OCI-M2 (cell line): ENCODE data around the gene MTHFD2L.

Source experiments
- DNase-seq: peaks from one replicate; lab custom pipeline; 2025; ENCODE audit not compliant: unreplicated experiment; lab: John Stamatoyannopoulos, UW

Gene MTHFD2L

DNA sequence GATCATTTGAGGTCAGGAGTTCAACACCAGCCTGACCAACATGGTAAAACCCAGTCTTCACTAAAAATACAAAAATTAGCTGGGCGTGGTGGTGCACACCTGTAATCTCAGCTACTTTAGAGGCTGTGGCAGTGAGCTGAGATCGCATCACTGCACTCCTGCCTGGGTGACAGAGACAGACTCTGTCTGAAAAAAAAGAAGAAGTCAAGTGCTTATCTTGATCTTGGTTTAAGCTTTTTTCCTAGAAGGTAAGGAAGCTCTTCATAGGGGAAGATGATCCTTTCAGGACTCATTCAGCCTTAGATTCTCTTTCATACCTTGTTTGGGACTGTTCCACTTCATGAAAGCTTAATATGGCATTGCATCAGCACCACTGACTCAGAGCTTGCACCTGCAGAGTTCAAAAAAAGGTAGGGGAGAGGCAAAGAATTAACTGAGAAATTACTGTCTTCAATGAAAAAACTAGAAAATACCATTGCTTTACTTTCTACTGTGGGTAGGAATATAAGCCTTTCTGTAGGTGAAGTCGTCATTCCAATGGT lies 79.6 kb downstream of the MTHFD2L start:
- no peak for DNase-seq

- no peak for DNase-seq
Measured at GRCh38 chr4:74244049-74244448, 86.1 kb downstream of the MTHFD2L start.

DNA sequence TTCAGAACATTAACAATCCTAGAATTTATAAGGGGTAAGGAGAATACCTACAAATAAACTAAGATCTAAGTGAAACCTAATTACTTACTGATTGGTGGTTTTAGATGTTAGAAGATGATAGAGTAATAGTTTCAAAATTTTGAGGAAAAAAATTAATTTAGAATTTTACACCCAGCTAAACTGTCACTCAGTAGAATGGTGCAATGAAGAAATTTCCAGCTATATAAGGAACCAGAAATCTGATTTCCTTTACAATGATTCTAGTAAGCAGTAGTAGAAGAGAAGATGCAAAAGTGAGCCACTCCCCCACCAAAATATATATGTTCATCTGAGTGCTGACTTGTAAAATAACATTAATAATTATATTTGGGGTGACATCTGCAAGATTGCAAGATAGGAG lies 95.0 kb downstream of the MTHFD2L start:
- DNase-seq, result no peak

DNA sequence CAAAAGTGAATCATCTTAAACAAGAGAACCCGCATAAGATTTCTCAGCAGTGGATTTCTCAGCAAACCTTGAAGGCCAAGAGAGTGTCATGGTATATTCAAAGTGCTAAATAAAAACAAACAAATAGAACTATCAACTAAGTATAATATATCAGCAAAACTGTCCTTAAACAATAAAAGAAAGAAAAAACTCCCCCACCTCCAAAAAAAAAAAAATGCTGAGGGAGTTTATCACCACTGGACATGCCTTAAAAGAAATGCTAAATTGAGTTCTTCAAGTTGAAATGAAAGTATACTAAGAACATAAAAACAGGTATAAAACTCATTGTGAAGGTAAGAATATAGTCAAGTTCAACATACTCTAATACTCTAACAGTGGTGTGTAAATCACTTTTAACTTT lies 96.5 kb downstream of the MTHFD2L start:
- no peak for DNase-seq

DNA sequence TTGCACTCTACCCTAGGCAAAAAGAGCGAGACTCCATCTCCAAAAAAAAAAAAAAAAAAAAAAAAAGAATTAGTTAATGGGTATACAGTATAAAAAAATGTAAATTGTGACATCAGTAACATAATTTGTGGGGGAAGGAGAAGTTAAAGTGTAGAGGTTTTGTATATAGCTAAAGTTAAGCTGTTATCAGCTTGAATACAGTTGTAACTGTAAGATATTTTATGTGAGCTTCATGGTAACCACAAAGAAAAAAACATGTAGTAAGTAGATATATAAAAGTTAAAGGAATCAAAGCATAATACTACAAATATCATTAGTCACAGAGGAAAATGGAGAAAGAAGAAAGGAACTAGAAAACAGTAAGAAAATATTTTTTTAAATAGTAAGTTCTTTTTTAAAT lies 97.2 kb downstream of the MTHFD2L start:
- no peak for DNase-seq

GRCh38 chr4:74258963-74259362 lies 101.0 kb downstream of the MTHFD2L start:
- DNase-seq, result no peak

DNA sequence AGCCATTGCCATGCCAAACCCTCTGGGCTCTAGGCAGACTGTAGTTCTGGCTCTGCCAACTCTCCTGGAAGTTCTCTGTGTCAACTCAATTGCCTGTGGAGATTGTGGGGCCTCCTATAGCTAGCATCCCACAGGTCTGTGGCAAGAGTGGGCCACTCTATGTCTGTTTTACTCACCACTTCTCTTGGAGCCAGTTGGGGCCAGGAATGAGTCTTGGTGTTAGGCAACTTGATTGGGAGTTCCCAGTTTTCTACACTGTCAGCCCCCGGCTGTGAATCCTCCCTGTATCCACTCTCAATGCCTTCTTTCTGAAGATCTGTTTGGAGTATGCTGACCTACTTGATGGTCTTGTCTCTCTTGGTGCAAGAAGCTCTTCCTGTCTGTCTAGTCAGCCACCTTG lies 102.1 kb downstream of the MTHFD2L start:
- DNase-seq, result no peak

DNA sequence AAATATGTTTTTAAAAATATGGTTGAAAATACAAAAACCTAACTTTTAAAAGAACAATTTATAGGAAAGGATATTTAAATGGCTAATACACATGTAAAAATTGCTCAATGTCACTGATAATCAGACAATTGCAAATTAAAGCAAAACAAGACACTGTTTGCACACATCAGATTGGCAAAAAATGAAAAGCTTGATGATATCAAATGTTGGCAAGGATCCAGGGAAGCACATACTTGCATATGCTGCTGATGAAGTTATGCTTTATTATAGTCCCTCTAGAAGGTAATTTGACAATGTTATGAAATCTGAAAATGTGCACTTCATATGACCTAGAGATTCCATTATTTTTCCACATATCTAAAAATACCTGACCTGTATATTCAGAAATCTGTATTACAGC lies 104.6 kb downstream of the MTHFD2L start:
- no peak for DNase-seq

- no peak for DNase-seq
Measured at GRCh38 chr4:74263551-74263950, 105.6 kb downstream of the MTHFD2L start.

- no peak for DNase-seq
Measured at GRCh38 chr4:74266081-74266480, 108.2 kb downstream of the MTHFD2L start.

DNA sequence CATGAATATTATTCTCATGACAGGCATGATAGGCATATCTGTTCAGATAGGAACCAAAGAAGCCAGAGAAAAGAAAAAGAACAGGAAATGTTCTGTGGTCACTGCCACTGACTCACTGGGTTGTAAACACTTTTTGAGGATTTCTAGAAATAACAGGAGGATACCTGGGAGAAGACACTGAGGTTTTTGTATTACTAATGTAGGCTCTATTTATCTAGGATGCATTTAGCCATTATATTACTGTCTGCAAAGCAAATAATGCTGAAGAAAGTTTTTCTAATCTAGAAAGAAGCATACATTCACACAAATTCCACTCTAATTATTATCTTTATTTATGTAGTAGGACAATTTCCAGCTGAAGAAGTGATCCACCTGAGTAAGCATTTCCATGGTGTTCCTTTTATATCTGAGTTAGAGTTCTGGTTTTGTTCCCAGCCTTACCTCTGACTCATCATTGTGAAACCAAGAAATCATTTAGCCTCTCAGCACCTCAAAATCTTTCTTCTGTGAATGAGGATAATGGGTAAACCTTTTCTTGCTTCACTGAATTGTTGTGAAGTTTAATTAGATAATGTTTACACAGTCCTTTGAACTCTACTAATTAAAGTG lies 110.2 kb downstream of the MTHFD2L start:
- no peak for DNase-seq

GRCh38 chr4:74268643-74269042 lies 110.7 kb downstream of the MTHFD2L start:
- no peak for DNase-seq

GRCh38 chr4:74278490-74278889 lies 120.6 kb downstream of the MTHFD2L start:
- no peak for DNase-seq

DNA sequence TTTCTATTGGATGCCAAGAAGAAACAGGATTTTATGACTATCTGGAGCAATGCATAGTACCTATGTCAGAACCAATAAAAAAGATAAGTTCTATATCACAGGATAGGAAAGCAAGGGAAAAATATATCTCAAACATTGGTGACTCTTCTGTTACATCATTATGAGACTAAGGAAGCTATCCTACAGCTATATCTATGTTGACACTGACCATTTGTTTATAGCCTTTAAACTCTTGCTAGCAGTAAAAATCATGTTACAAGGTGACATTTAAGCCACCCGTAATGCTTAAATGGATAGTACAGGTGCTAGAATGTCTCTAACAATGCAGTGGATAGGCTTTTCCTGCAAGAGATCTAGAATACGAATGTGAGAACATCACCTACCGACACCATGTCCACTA lies 121.8 kb downstream of the MTHFD2L start:
- DNase-seq, result no peak

- no peak for DNase-seq
Measured at GRCh38 chr4:74282926-74283325, 125.0 kb downstream of the MTHFD2L start.

DNA sequence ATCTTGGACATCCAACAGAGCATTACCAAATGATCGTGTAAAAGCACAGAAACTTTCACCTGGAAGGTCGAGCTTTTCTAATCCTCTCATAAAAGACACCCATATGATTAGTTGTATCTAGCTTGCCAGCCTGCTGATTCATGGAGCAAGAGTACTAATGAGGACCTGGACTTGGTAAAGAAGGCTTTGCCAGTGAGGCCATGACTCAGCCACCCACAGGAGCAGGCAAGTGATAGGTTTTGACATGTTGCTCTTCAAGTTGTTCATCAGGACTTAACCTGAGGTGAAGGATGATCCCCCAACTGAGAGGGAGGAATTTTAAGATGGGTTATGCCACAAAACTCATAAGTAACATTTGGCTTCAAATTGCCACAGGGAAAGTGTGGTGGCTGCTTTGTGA lies 125.7 kb downstream of the MTHFD2L start:
- DNase-seq, result no peak

- DNase-seq, result no peak
Measured at GRCh38 chr4:74284053-74284452, 126.1 kb downstream of the MTHFD2L start.

- DNase-seq, result no peak
Measured at GRCh38 chr4:74287164-74287563, 129.2 kb downstream of the MTHFD2L start.

- DNase-seq, result no peak
Measured at GRCh38 chr4:74287791-74288190, 129.9 kb downstream of the MTHFD2L start.

DNA sequence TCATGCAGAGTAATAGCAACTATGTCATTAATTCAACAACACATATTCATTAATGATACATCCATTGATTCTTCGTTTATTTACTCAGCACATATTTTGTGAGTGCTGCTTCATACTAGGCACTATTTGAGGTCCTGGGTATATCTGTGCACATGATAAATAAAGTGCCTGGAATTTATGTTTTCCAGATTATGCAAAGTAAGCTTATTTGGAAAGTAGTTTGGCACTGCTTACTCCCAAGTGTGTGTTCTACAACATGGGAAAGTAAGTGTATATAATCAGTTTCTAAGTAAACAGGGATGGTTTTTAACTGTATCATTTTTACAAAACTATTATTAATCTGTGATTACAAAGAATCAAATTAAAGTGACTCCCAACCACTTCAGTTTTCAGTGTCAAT lies 133.6 kb downstream of the MTHFD2L start:
- no peak for DNase-seq

DNA sequence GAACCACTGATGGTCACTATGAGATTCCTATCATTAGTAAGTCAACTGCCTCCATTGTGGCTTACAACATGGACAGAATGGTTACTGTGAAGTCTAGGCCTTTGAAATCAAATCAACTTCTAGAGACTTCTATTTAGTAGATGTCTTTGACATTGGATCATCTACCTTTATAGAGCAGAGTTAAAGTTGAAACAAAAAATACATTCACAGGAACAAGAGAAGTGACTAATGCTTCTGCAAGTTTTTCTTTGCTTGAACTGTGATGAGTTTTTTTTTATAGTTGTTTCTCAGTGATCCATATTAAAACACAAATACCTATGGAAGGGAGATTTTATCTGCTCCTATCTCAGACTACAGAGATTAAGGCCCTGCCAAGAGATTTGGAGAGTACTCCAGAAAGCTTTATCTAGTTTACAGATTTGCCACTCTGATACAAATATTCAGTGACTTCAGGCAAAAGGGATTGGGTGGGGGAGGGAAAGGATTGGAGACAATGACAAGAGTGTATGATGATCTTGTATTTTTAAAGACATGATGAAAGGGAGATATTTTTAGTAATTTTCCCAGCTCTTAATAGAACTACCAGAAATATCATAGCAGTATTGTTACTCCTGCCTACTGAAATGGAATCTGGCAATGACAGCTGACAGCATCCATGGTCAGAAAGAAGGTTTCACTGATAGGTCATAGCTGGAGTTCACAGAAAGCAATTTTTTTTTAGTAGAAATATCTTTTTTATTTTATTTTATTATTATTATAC lies 134.4 kb downstream of the MTHFD2L start:
- DNase-seq, result no peak

DNA sequence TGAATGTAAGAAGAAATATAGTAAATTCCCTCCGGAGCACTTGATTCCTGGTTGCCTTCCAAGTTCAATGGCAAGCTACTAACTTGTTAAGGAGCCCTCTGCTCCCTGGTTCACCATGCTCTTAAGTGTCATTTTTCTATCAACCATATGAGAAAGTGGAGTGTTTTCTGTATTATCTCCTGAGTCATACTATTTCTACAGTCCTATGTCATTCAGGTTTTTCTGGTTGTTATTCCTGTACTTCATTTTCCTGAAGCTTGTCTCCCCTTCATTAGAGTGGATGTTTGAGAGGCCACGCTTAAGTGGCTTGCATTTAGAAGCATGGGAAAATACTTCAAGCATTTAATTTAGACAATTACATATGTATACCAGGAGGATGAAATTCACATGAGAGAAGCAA lies 135.6 kb downstream of the MTHFD2L start:
- DNase-seq, result no peak

DNA sequence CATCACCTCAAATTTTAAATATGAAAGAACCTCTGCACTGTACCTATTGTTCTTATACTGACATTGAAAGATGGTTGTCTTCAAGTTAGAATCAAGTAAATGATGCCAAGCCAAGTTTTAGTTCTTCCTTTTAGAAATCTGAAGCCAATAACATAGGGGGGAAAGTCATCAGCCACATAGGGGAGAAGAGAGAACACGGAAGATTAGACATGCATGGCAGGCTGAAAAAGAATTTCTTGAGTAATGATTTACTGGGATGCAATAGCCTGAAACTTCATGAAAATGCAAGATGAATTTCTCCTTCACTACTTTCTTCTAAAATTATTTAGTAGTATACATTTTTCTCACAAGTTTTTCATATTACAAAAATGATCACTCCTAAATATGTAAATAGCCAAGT lies 136.8 kb downstream of the MTHFD2L start:
- DNase-seq, result no peak
